ENCODE measurements around the gene PGPEP1.

PGPEP1 gene

DNA sequence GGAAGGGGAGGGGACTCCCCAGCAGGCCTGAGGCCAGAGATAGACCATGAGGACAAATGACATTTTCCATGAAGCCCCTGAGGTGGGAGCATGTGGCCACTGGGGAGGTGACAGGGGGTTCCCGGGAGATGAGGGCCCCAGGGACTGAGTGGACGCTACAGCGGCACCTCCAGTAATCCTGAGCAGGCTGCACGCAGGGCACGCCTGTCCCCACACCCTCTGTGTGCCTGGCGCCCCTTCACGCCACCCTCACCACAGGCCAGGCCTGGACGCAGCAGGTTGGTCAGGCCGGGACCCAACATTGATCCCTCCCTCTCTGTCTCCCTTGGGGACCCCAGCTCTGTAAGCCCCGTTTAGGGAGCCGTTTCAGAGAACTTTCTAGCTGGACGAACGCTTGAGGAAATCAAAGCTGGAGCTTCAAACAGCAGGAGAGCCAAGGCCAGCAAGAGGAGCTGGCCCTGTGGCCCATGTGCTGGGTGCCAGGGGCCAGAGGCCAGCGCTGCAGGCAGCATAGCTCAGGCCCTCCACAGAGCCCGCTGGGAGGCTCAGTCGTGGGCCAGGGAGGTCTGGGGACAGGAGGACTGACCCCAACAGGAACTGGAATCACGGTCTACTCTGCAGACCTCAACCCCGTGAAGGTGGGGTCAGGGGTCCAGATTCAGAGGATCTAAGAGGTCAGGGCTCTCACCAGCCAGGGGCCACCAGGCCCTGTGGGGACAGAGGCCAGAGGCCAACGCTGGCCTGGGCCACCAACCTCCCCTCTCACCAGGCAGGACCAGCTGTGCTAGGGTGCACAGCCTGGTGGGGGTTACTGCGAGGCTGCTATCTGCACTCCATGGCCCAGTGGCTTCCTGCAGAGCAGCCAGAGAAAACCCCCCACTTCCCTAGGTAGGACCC is 32.1 kb upstream of the PGPEP1 start:
- in situ Hi-C loops (cut with MboI; ENCODE audit: low sequenced_read_pairs) = no loop called here

GRCh38 chr19:18308948-18309325 is 31.5 kb upstream of the PGPEP1 start:
- in situ Hi-C loops (cut with MboI; ENCODE audit: low sequenced_read_pairs) = no loop called here

GRCh38 chr19:18309525-18310064 is 30.8 kb upstream of the PGPEP1 start:
- in situ Hi-C loops (cut with MboI; ENCODE audit: low sequenced_read_pairs) = no loop called here

- in situ Hi-C loops (cut with MboI; ENCODE audit: low sequenced_read_pairs) = no loop called here
Measured at GRCh38 chr19:18310118-18310909, 30.1 kb upstream of the PGPEP1 start.

DNA sequence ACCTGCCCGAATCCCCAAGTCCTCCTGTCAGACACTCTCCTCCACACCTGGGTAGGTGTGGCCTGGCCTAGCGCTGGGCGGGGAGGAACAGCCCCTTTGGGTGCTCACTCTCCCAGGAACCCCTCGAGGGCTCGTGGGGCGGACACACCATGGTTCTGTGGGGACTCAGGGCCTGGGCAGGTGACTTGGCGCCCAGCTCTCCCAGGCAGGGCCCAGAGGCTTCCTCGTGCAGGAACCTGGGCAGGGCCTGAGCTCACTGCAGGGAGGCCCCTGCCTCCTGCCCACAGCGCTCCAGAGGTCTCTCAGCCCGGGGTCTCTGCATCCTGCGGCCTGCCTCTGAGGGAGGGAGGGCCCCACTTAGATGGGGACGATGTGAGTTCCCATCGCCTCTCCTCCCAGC is 29.4 kb upstream of the PGPEP1 start:
- in situ Hi-C loops (cut with MboI; ENCODE audit: low sequenced_read_pairs) = no loop called here

GRCh38 chr19:18311502-18312091 is 28.8 kb upstream of the PGPEP1 start:
- in situ Hi-C loops (cut with MboI; ENCODE audit: low sequenced_read_pairs) = no loop called here

GRCh38 chr19:18312092-18312534 is 28.3 kb upstream of the PGPEP1 start:
- in situ Hi-C loops (cut with MboI; ENCODE audit: low sequenced_read_pairs) = no loop called here

GRCh38 chr19:18313398-18313797 is 27.0 kb upstream of the PGPEP1 start:
- in situ Hi-C loops (cut with MboI; ENCODE audit: low sequenced_read_pairs) = no loop called here

GRCh38 chr19:18317961-18318800 is 22.2 kb upstream of the PGPEP1 start:
- in situ Hi-C loops (cut with MboI; ENCODE audit: low sequenced_read_pairs) = no loop called here

DNA sequence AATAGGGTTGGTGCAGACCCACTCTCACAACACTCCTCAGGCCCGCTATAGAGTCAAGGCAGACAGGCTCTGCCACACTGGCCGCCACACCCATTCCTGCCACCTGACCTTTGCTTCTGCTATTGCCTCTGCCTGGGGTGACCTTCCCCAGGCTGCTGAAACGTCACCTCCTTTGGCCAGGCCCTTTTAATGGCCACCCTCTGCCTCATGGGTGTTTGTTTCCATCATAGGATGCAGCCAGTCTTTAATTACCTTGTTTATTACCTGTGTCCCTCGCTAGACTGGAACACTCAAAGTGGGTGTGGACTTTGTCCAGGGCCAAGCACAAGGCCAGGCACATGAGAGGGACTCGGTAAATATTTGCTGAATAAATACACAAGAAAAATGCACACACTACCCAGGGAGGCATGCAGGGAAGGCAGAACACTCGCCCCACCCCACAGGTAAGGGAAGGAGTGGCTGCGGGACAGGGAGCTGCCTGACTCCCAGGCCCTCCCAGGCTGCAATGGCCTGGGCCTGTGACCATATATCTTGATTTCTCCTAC is 20.7 kb upstream of the PGPEP1 start:
- in situ Hi-C loops (cut with MboI; ENCODE audit: low sequenced_read_pairs) = loop anchor here (5.0 kb wide), 1 partner anchor 42 kb away; no protein-coding TSS in a partner anchor

- in situ Hi-C loops (cut with MboI; ENCODE audit: low sequenced_read_pairs) = loop anchor here (5.0 kb wide), 1 partner anchor 44 kb away; no protein-coding TSS in a partner anchor
Measured at GRCh38 chr19:18320865-18321733, 19.3 kb upstream of the PGPEP1 start.

GRCh38 chr19:18321734-18322102 is 18.7 kb upstream of the PGPEP1 start:
- in situ Hi-C loops (cut with MboI; ENCODE audit: low sequenced_read_pairs) = loop anchor here (5.0 kb wide), 1 partner anchor 44 kb away; no protein-coding TSS in a partner anchor

GRCh38 chr19:18322318-18322758 is 18.1 kb upstream of the PGPEP1 start:
- in situ Hi-C loops (cut with MboI; ENCODE audit: low sequenced_read_pairs) = loop anchor here (5.0 kb wide), 1 partner anchor 45 kb away; no protein-coding TSS in a partner anchor

DNA sequence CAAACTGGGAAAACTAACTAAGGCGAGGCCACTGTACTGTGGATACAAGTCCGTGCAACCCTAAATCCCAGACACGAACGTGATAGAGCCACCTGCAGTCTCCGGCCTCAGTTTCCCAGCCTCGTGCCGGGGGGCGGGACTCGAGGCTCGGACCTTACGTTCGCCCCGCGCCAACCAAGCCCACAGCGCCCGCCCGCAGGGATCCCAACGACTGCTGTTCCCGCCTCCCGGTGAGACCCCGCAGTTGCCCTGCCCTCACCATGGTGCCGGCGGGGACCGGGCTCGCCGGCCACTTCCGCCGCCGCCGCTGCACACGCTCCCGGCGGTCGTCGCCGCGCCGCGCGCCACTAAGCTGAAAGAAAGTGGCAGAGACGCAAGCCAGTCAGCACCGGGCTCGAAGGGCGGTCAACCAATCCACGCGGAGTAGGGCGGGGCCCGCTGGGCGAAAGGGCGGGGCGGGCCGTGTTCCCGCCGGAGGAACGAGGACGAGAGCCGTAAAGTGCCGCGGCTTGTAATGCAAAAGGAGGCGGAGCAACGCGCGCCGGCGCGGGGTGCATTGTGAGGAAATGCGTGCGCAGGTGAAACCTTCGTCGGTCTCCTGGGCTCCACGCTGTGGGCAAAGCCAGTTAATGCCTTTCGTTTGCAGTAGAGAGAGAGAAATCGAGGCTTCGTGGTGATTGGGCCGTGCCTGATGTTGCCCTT is 17.5 kb upstream of the PGPEP1 start, which contains the start of gene LSM4:
LSM4 (minus strand) TSS at position 318 of the 702 bp plus-strand sequence; CDS start at position 262, 56 bp downstream.
- in situ Hi-C loops (cut with MboI; ENCODE audit: low sequenced_read_pairs) = loop anchor here (5.0 kb wide), 1 partner anchor 46 kb away; no protein-coding TSS in a partner anchor

DNA sequence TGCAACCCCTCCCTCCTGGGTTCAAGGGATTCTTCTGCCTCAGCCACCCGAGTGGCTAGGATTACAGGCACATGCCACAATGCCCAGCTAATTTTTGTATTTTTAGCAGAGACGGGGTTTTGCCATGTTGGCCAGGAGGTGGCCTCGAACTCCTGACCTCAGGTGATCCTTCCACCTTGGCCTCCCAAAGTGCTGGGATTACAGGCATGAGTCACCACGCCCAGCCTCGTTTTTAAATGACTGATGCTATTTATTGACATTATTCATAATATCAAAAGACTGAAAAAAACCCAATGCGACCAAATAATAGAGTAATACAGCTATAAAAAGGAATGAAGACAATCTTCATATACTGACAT is 16.0 kb upstream of the PGPEP1 start:
- in situ Hi-C loops (cut with MboI; ENCODE audit: low sequenced_read_pairs) = loop anchor here (5.0 kb wide), 1 partner anchor 47 kb away; no protein-coding TSS in a partner anchor

DNA sequence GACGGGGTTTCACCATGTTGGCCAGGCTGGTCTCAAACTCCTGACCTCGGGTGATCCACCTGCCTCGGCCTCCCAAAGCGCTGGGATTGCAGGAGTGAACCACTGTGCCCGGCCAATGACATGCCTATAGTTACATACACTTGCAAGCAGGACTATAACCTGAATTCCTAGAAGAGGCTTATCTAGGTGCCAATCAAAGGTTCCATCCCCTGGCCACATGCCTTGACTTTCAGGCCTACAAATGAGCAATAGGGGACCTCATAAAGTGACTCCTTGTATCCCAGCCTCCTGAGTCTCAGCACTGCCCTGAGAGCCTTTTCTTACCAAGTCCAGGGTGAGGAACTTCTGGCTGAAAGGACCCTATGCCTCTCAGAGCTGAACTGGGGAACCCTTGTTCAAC is 13.6 kb upstream of the PGPEP1 start:
- in situ Hi-C loops (cut with MboI; ENCODE audit: low sequenced_read_pairs) = loop anchor here (5.0 kb wide), 1 partner anchor 124 kb away; the partner anchor contains the start of gene RAB3A

- in situ Hi-C loops (cut with MboI; ENCODE audit: low sequenced_read_pairs) = loop anchor here (5.0 kb wide), 1 partner anchor 126 kb away; the partner anchor contains the start of gene RAB3A
Measured at GRCh38 chr19:18328340-18329034, 11.9 kb upstream of the PGPEP1 start.
